HCT116 (cell line): Measurements from ENCODE around the gene HERC6. TPM values are rescaled to one million over a fixed set of nuclear protein-coding genes. Genes with fewer than 3 reads are reported as not detected.

Experiments used
- ATAC-seq: fragments of 200-7000 bp; cut with Tn5 transposase; 2 replicates; pipeline ENCODE4 v1.9.1; 2020; ENCODE audit warnings: mild to moderate bottlenecking, moderate library complexity
- BruUV-seq: library from RNA; stranded (reverse); fragments of 400-500 nt; replicated peaks from 2 replicates; lab custom pipeline; 2021; lab: Mats Ljungman, UMichigan
- CTCF ChIA-PET: fragments of 300-600 bp; sonication (Branson Sonifier 250); formaldehyde crosslinking; loops from one replicate; lab custom pipeline; 2021; ENCODE audit warnings: antibody characterized with exemption; lab: Charles Lee
- POLR2A ChIA-PET: fragments of 300-600, 350-600 bp; sonication (Branson Sonifier 250); formaldehyde crosslinking; loops from one replicate; lab custom pipeline; 2021; ENCODE audit warnings: antibody characterized with exemption; lab: Charles Lee
- RAD21 ChIA-PET, 2 experiments: fragments of 300-600 bp; sonication (Branson Sonifier 250); formaldehyde crosslinking; loops; one replicate each; lab custom pipeline; 2023; ENCODE audit warnings: low total read pairs in 2 of 2; ENCODE audit not compliant: uncharacterized antibody in 2 of 2, unreplicated experiment in 2 of 2, low non-redundant PET in 1 of 2; lab: Charles Lee
- DNase-seq: peaks from one replicate; pipeline ENCODE4 v3.0.0-alpha.2; 2010; ENCODE audit warnings: low read depth, low spot score
- H2AFZ ChIP-seq: fragments of 200-600 bp; shearing (Covaris generic), sonication (generic); 2 replicates; pipeline ENCODE4 v1.6.1; 2017; ENCODE audit warnings: low read depth, mixed run types, mixed read lengths, antibody characterized with exemption, low read length; ENCODE audit not compliant: poor library complexity, severe bottlenecking
- H3K27ac ChIP-seq: 2 replicates; pipeline ENCODE4 v1.5.1; 2012; ENCODE audit warnings: low read depth, low read length
- H3K27me3 ChIP-seq: fragments of 200-600 bp; sonication (generic); 2 replicates; pipeline ENCODE4 v1.6.1; 2016; ENCODE audit warnings: mixed run types, low read length, mixed read lengths; ENCODE audit not compliant: insufficient read depth
- H3K36me3 ChIP-seq, 2 experiments: fragments of 200-500 bp in 1 of 2; fragments of 200-600 bp in 1 of 2; sonication (Bioruptor generic) in 1 of 2; sonication (generic) in 1 of 2; 2 replicates each; pipeline versions ENCODE4 v1.5.1 to v1.6.1; 2014 to 2016; ENCODE audit warnings: low read length in 2 of 2, inconsistent platforms in 1 of 2, mixed read lengths in 1 of 2, mixed run types in 1 of 2; ENCODE audit not compliant: insufficient read depth in 2 of 2, control insufficient read depth in 1 of 2
- H3K4me1 ChIP-seq, 2 experiments: fragments of 200-600 bp in 1 of 2; sonication (generic) in 1 of 2; 2 replicates each; pipeline versions ENCODE4 v1.5.1 to v1.6.1; 2012 to 2017; ENCODE audit warnings: low read length in 2 of 2, inconsistent platforms in 1 of 2, mild to moderate bottlenecking in 1 of 2, mixed read lengths in 1 of 2, mixed run types in 1 of 2, moderate library complexity in 1 of 2; ENCODE audit not compliant: insufficient read depth in 2 of 2, control insufficient read depth in 1 of 2
- H3K4me2 ChIP-seq: fragments of 200-600 bp; sonication (generic); 2 replicates; pipeline ENCODE4 v1.6.1; 2017; ENCODE audit warnings: mixed run types, low read length, mixed read lengths
- H3K4me3 ChIP-seq, 2 experiments: fragments of 200-600 bp in 1 of 2; sonication (generic) in 1 of 2; replicated peaks in 1 of 2; 2 replicates each; pipeline ENCODE4 v1.5.1; 2011 to 2016; ENCODE audit warnings: low read length in 2 of 2, control low read depth in 1 of 2, low read depth in 1 of 2, mild to moderate bottlenecking in 1 of 2, mixed read lengths in 1 of 2, mixed run types in 1 of 2
- H3K79me2 ChIP-seq: fragments of 200-600 bp; sonication (generic); 2 replicates; pipeline ENCODE4 v1.6.1; 2017; ENCODE audit warnings: mild to moderate bottlenecking, mixed run types, low read length, moderate library complexity, mixed read lengths; ENCODE audit not compliant: insufficient read depth
- H3K9ac ChIP-seq: fragments of 200-600 bp; sonication (generic); 2 replicates; pipeline ENCODE4 v1.6.1; 2016; ENCODE audit warnings: low read length, mixed read lengths
- H3K9me2 ChIP-seq: fragments of 200-600 bp; sonication (generic), shearing (Covaris generic); 2 replicates; pipeline ENCODE4 v1.6.1; 2017; ENCODE audit warnings: mixed run types, mild to moderate bottlenecking, moderate library complexity; ENCODE audit not compliant: insufficient read depth
- H3K9me3 ChIP-seq, 2 experiments: fragments of 200-500 bp in 1 of 2; fragments of 200-600 bp in 1 of 2; sonication (Bioruptor generic) in 1 of 2; sonication (generic) in 1 of 2; 2 replicates each; pipeline ENCODE4 v1.6.1; 2014 to 2017; ENCODE audit warnings: low read length in 2 of 2, mixed read lengths in 2 of 2, inconsistent platforms in 1 of 2, low read depth in 1 of 2, mild to moderate bottlenecking in 1 of 2, mixed run types in 1 of 2, moderate library complexity in 1 of 2; ENCODE audit not compliant: control insufficient read depth in 1 of 2, insufficient read depth in 1 of 2
- H4K20me1 ChIP-seq: fragments of 200-600 bp; sonication (generic), shearing (Covaris generic); 2 replicates; pipeline ENCODE4 v1.6.1; 2017; ENCODE audit warnings: mixed run types, mild to moderate bottlenecking, moderate library complexity; ENCODE audit not compliant: insufficient read depth
- CEBPB ChIP-seq: IDR thresholded peaks from 2 replicates; pipeline ENCODE4 v1.6.1; 2012; ENCODE audit warnings: low read depth
- CTCF ChIP-seq, 3 experiments: fragments of 200-600 bp in 1 of 3; sonication (generic) in 1 of 3; IDR thresholded peaks in 2 of 3; conservative IDR thresholded peaks in 1 of 3; 2 replicates each; pipeline ENCODE4 v1.5.1; 2012 to 2017; ENCODE audit warnings: low read depth in 2 of 3, low read length in 2 of 3, antibody characterized with exemption in 1 of 3, borderline replicate concordance in 1 of 3, control low read depth in 1 of 3, mild to moderate bottlenecking in 1 of 3, mixed read lengths in 1 of 3, mixed run types in 1 of 3, moderate library complexity in 1 of 3; ENCODE audit not compliant: insufficient read depth in 1 of 3
- EGR1 ChIP-seq: IDR thresholded peaks from 2 replicates; pipeline ENCODE4 v1.6.1; 2012; ENCODE audit warnings: low read depth
- ELF1 ChIP-seq: IDR thresholded peaks from 2 replicates; pipeline ENCODE4 v1.6.1; 2012; ENCODE audit warnings: low read depth, borderline replicate concordance
- EZH2 ChIP-seq: fragments of 200-600 bp; sonication (generic); IDR thresholded peaks from 2 replicates; pipeline ENCODE4 v1.6.1; 2017; ENCODE audit warnings: antibody characterized with exemption, mixed run types
- EZH2phosphoT487 ChIP-seq: fragments of 200-600 bp; IDR thresholded peaks from 2 replicates; pipeline ENCODE4 v1.6.1; 2018; ENCODE audit warnings: antibody characterized with exemption, borderline replicate concordance
- FOSL1 ChIP-seq: IDR thresholded peaks from 2 replicates; pipeline ENCODE4 v1.6.1; 2012; ENCODE audit warnings: low read depth
- POLR2A ChIP-seq: IDR thresholded peaks from 2 replicates; pipeline ENCODE4 v1.7.0; 2011; ENCODE audit warnings: borderline replicate concordance; ENCODE audit not compliant: insufficient read depth, insufficient read length; ENCODE audit errors: extremely low read depth
- POLR2AphosphoS5 ChIP-seq: IDR thresholded peaks from 2 replicates; pipeline ENCODE4 v1.6.1; 2011; ENCODE audit warnings: mild to moderate bottlenecking, low read depth, low read length, moderate library complexity
- RAD21 ChIP-seq: IDR thresholded peaks from 2 replicates; pipeline ENCODE4 v1.6.1; 2012; ENCODE audit warnings: low read depth, mild to moderate bottlenecking
- REST ChIP-seq: IDR thresholded peaks from 2 replicates; pipeline ENCODE4 v1.6.1; 2012; ENCODE audit warnings: low read depth
- SIN3A ChIP-seq: IDR thresholded peaks from 2 replicates; pipeline ENCODE4 v1.6.1; 2012; ENCODE audit warnings: low read depth
- SP1 ChIP-seq: IDR thresholded peaks from 2 replicates; pipeline ENCODE4 v1.6.1; 2012; ENCODE audit warnings: low read depth
- SRF ChIP-seq: IDR thresholded peaks from 2 replicates; pipeline ENCODE4 v1.6.1; 2012; ENCODE audit warnings: low read depth
- TCF7L2 ChIP-seq: IDR thresholded peaks from 2 replicates; pipeline ENCODE4 v1.7.0; 2011; ENCODE audit warnings: borderline replicate concordance, inconsistent platforms; ENCODE audit not compliant: insufficient read depth, insufficient read length; ENCODE audit errors: extremely low read depth
- YY1 ChIP-seq: IDR thresholded peaks from 2 replicates; pipeline ENCODE4 v1.6.1; 2011; ENCODE audit warnings: low read length, low read depth, moderate library complexity, mild to moderate bottlenecking; ENCODE audit not compliant: insufficient replicate concordance; ENCODE audit errors: extremely low read depth
- ZBTB33 ChIP-seq: IDR thresholded peaks from 2 replicates; pipeline ENCODE4 v1.6.1; 2011; ENCODE audit warnings: mild to moderate bottlenecking, low read length, moderate library complexity; ENCODE audit not compliant: insufficient replicate concordance; ENCODE audit errors: extremely low read depth
- ZFX ChIP-seq: fragments of 450-650 bp; IDR thresholded peaks from 2 replicates; pipeline ENCODE4 v1.6.1; 2017
- ZNF274 ChIP-seq: fragments of 200-500 bp; sonication (Bioruptor generic); IDR thresholded peaks from 2 replicates; pipeline ENCODE4 v1.6.1; 2014; ENCODE audit warnings: mild to moderate bottlenecking, low read depth, low read length, inconsistent platforms
- intact Hi-C: fragments of 100-400 bp; cut with micrococcal nuclease; formaldehyde crosslinking; loops from 2 replicates; pipeline ENCODE4 v1.10.0; 2022
- total RNA-seq: library from RNA; stranded (reverse); gene quantifications from one replicate; pipeline ENCODE4 v1.2.1, GENCODE V29; 2021; ENCODE audit not compliant: unreplicated experiment

The HERC6 gene
- total RNA-seq, 1 experiment from 2014 or later: 4.9 TPM

GRCh38 chr4:88456670-88457306, 78.1 kb downstream of the HERC6 start, which contains the start of gene HERC5:
Gene HERC5 (plus strand): TSS chr4:88457119. CDS start chr4:88457270, 151 bp downstream.
- H3K27ac ChIP-seq: peak within 1 kb of the TSS; percentile 40; the same call in 1 of the 2 replicates
- H3K36me3 ChIP-seq: no peaks in the 10 kb centered on the region
- H2AFZ ChIP-seq: peak within 1 kb of the TSS; percentile 90
- H3K9me2 ChIP-seq: no peaks in the 10 kb centered on the region
- peak within 1 kb of the TSS; percentile 97 for H3K4me2 ChIP-seq
- DNase-seq: peak; percentile 85
- CTCF ChIA-PET: interaction anchor here (0.7 to 2.8 kb wide), 8 partner anchors 10 to 238 kb away, joined by 3 to 18 read pairs (median 5); partner anchors contain the start of genes HERC6 and PPM1K
- peak within 1 kb of the TSS; percentile 56 for H3K9ac ChIP-seq
- H3K4me3 ChIP-seq: peak within 1 kb of the TSS; percentile 50 to 64
- BruUV-seq: no TSS peak
- no peaks in the 10 kb centered on the region for H3K27me3 ChIP-seq
- ATAC-seq: peak; percentile 91
- H3K9me3 ChIP-seq: no peaks in the 10 kb centered on the region
- RAD21 ChIA-PET: interaction anchor here (1.1 to 1.2 kb wide), 4 partner anchors 78 to 245 kb away, joined by 3 read pairs; partner anchors contain the start of gene HERC6 (in 1 of the 2)
- H4K20me1 ChIP-seq: no peaks in the 10 kb centered on the region
- intact Hi-C loops: loop anchor here (2.0 to 5.0 kb wide), 5 partner anchors 58 to 424 kb away; partner anchors contain the start of genes HERC6 and PPM1K
- no peaks in the 10 kb centered on the region for H3K79me2 ChIP-seq
- H3K4me1 ChIP-seq: peaks cover 3 to 21% of the 10 kb centered on the region in 2 experiments; a peak in 2 of 4 replicates
- POLR2A ChIA-PET: interaction anchor here (0.9 kb wide), 1 partner anchor 10 kb away, joined by 3 read pairs; no protein-coding TSS in a partner anchor
- TF ChIP-seq SIN3A (peak; percentile 49; the same call in 1 of the 2 replicates), ZBTB33 (no peak), ELF1 (no peak), TCF7L2 (peak; percentile 16), YY1 (peak; percentile 64), POLR2A (no peak), EZH2 (no peak), POLR2AphosphoS5 (no peak), CTCF (IDR thresholded peaks at IDR 0.05 in 2 of 3, conservative IDR thresholded peaks at IDR 0.05 in 1 of 3; ENCODE audit: borderline replicate concordance in 1 of 3, insufficient read depth in 1 of 3, low read depth in 2 of 3, low read length in 2 of 3) (peak; percentile 60 to 73 (median 65)), REST (no peak), EGR1 (0 out of 2 replicates have a peak, but pooled peaks have one; percentile 29), SP1 (peak; percentile 51; the same call in 1 of the 2 replicates), FOSL1 (no peak), ZFX (no peak; the same call in 1 of the 2 replicates), RAD21 (peak; percentile 82), EZH2phosphoT487 (no peak), SRF (no peak), ZNF274 (no peak), CEBPB (0 out of 2 replicates have a peak, but pooled peaks have one; percentile 37)
